Muscle layer of colon (tissue), 2 donors: ENCODE results near the gene PPP1R3C.

ENCODE experiments used
- H3K27ac ChIP-seq: one replicate; pipeline ENCODE4 v1.7.0; 2013; ENCODE audit warnings: low read depth, mild to moderate bottlenecking, low read length, moderate library complexity
- H3K27me3 ChIP-seq, 2 donors: one replicate each; pipeline ENCODE4 v1.7.0; 2013; ENCODE audit warnings: low read length in 2 of 2, mild to moderate bottlenecking in 2 of 2; ENCODE audit not compliant: insufficient read depth in 2 of 2, control insufficient read depth in 1 of 2
- H3K36me3 ChIP-seq: one replicate; pipeline ENCODE4 v1.7.0; 2013; ENCODE audit warnings: mild to moderate bottlenecking, low read length; ENCODE audit not compliant: insufficient read depth
- H3K4me1 ChIP-seq: one replicate; pipeline ENCODE4 v1.7.0; 2013; ENCODE audit warnings: mild to moderate bottlenecking, low read length; ENCODE audit not compliant: insufficient read depth
- H3K4me3 ChIP-seq, 2 donors: one replicate each; pipeline ENCODE4 v1.7.0; 2013; ENCODE audit warnings: low read length in 2 of 2, low read depth in 1 of 2, mild to moderate bottlenecking in 1 of 2, moderate library complexity in 1 of 2
- H3K9ac ChIP-seq: one replicate; pipeline ENCODE4 v1.7.0; 2013; ENCODE audit warnings: low read length
- H3K9me3 ChIP-seq: one replicate; pipeline ENCODE4 v1.7.0; 2013; ENCODE audit warnings: mild to moderate bottlenecking, low read length
- donor health status: abdominal sarcoma.
- donor health status: Adenocarcinoma of cecum.

Gene PPP1R3C

GRCh38 chr10:91579329-91579985 is 53.4 kb downstream of the PPP1R3C start:
- H3K4me1 ChIP-seq: peaks cover 34% of the 10 kb centered on the region
- no peaks in the 10 kb centered on the region for H3K27me3 ChIP-seq
- H3K9ac ChIP-seq: no peak overlapping the region
- no peaks in the 10 kb centered on the region for H3K36me3 ChIP-seq
- no peak overlapping the region for H3K27ac ChIP-seq
- no peak overlapping the region for H3K4me3 ChIP-seq
- H3K9me3 ChIP-seq: no peaks in the 10 kb centered on the region
